Right lobe of liver (tissue), 6 donors: ENCODE results near the gene TBC1D1. TPM values are rescaled to one million over a fixed set of nuclear protein-coding genes. Genes with fewer than 3 reads are reported as not detected.
A peak's percentile ranks its signal among the peaks of the same experiment; 100 is the strongest.

Source experiments
- ATAC-seq, 4 donors: fragments of 200-7000 bp; cut with Tn5 transposase; one replicate each; pipeline ENCODE4 v1.9.1; 2020; ENCODE audit warnings: mild to moderate bottlenecking in 4 of 4, moderate library complexity in 4 of 4
- DNase-seq, 3 donors: peaks; one replicate each; pipeline ENCODE4 v3.0.0-alpha.2; 2020
- H3K27ac ChIP-seq, 3 donors: fragments of 200-600 bp; one replicate each; pipeline ENCODE4 v1.8.0; 2022
- H3K27me3 ChIP-seq, 2 donors: fragments of 200-600 bp; one replicate each; pipeline ENCODE4 v1.8.0; 2022
- H3K36me3 ChIP-seq, 4 donors: fragments of 200-600 bp; sonication (generic) in 1 of 4; one replicate each; pipeline versions ENCODE4 v1.5.1 to v1.8.0; 2017 to 2022; ENCODE audit warnings: control low read depth in 1 of 4
- H3K4me1 ChIP-seq, 4 donors: fragments of 200-600 bp; sonication (generic) in 1 of 4; one replicate each; pipeline versions ENCODE4 v1.5.1 to v1.8.0; 2017 to 2022; ENCODE audit warnings: control low read depth in 1 of 4
- H3K4me3 ChIP-seq, 3 donors: fragments of 200-600 bp; one replicate each; pipeline ENCODE4 v1.8.0; 2022
- H3K9me3 ChIP-seq, 4 donors: fragments of 200-600 bp; sonication (generic) in 1 of 4; one replicate each; pipeline versions ENCODE4 v1.5.1 to v1.8.0; 2017 to 2022; ENCODE audit warnings: control low read depth in 1 of 4
- CTCF ChIP-seq, 4 donors: fragments of 200-600 bp in 3 of 4; fragments of 450-650 bp in 1 of 4; IDR thresholded peaks; one replicate each; pipeline versions ENCODE4 v1.5.1 to v1.8.0; 2016 to 2022; ENCODE audit warnings: antibody characterized with exemption in 4 of 4, mild to moderate bottlenecking in 2 of 4
- POLR2A ChIP-seq: fragments of 450-650 bp; IDR thresholded peaks from one replicate; pipeline ENCODE4 v1.6.1; 2017; ENCODE audit warnings: antibody characterized with exemption, mild to moderate bottlenecking
- WGBS: methylation state at CpG from one replicate; pipeline ENCODE4 v1.1.6; 2018; ENCODE audit warnings: low coverage, low lambda C conversion rate; ENCODE audit not compliant: insufficient coverage; ENCODE audit errors: missing lambda C conversion rate; 5-methylcytosine and 5-hydroxymethylcytosine counted together
- intact Hi-C, 2 donors: fragments of 100-400 bp; cut with DNase I; formaldehyde crosslinking; loops; one replicate each; pipeline versions ENCODE4 v1.11.2 to v1.14.1; 2022
- total RNA-seq, 6 experiments: library from RNA; depleted of rRNA in 2 of 6; stranded (reverse); fragments of >200 nt in 2 of 6; fragmentation: NEBNext Ultra II Directional in 3 of 6; extraction: Animal tissue kit (Norgen Biotek cat#: 25700) in 3 of 6; gene quantifications; one replicate each; pipeline versions ENCODE4 v1.1.0 to v1.2.4, GENCODE V29; 2016 to 2023
- donor health status: DM: no; HTN: yes; CAD: no.
- donor health status: DM: no; HTN: no; CAD: no.
- donor health status: DM: no; HTN: no; CAD: no.
- donor health status: DM: no; HTN: yes; CAD: no.
- donor health status: DM: no; HTN: yes; CAD: no.

TBC1D1 gene
- total RNA-seq, 6 experiments from 2014 or later: 21.2 to 67.5 (median 35.8) TPM

GRCh38 chr4:37999965-38000364 is 109.1 kb downstream of the TBC1D1 start:
- no peaks in the 10 kb centered on the region for H3K36me3 ChIP-seq
- no peak for ATAC-seq
- no peaks in the 10 kb centered on the region for H3K4me1 ChIP-seq
- TF ChIP-seq CTCF (IDR thresholded peaks at IDR 0.05) (no peak), POLR2A (no peak)
- intact Hi-C loops: no loop called here
- H3K27me3 ChIP-seq: no peaks in the 10 kb centered on the region
- no peak for DNase-seq
- no peak overlapping the region for H3K4me3 ChIP-seq
- WGBS: 96% methylated on average over 3 of the region's 3 CpGs
- H3K27ac ChIP-seq: no peak overlapping the region
- H3K9me3 ChIP-seq: no peaks in the 10 kb centered on the region

- H3K4me1 ChIP-seq: no peaks in the 10 kb centered on the region
- H3K9me3 ChIP-seq: no peaks in the 10 kb centered on the region
- H3K4me3 ChIP-seq: no peak overlapping the region
- DNase-seq (no peak), ATAC-seq (no peak)
- WGBS: 100% methylated on average over 3 of the region's 3 CpGs
- TF ChIP-seq POLR2A (no peak), CTCF (IDR thresholded peaks at IDR 0.05) (no peak)
- intact Hi-C loops: no loop called here
- H3K27me3 ChIP-seq: no peaks in the 10 kb centered on the region
- no peak overlapping the region for H3K27ac ChIP-seq
- no peaks in the 10 kb centered on the region for H3K36me3 ChIP-seq
These were observed 111.0 kb downstream of the TBC1D1 start for GRCh38 chr4:38001927-38002326.

GRCh38 chr4:38002451-38003071 is 111.7 kb downstream of the TBC1D1 start:
- no peak for TF ChIP-seq POLR2A
- TF ChIP-seq CTCF (IDR thresholded peaks at IDR 0.05): no peak
- Histone ChIP-seq H3K27ac (no peak overlapping the region), H3K4me1 (no peaks in the 10 kb centered on the region), H3K36me3 (no peaks in the 10 kb centered on the region), H3K27me3 (no peaks in the 10 kb centered on the region), H3K9me3 (no peaks in the 10 kb centered on the region), H3K4me3 (no peak overlapping the region)
- DNase-seq: no peak
- ATAC-seq: no peak
- intact Hi-C loops: no loop called here
- WGBS: 94% methylated on average over 3 of the region's 3 CpGs

- peak in 1 of 4 donors; percentile 16 for ATAC-seq
- TF ChIP-seq CTCF (IDR thresholded peaks at IDR 0.05) (no peak), POLR2A (no peak)
- no peak overlapping the region for H3K4me3 ChIP-seq
- H3K27me3 ChIP-seq: no peaks in the 10 kb centered on the region
- intact Hi-C loops: no loop called here
- H3K4me1 ChIP-seq: no peaks in the 10 kb centered on the region
- no peak overlapping the region for H3K27ac ChIP-seq
- no peak for DNase-seq
- no peaks in the 10 kb centered on the region for H3K36me3 ChIP-seq
- no peaks in the 10 kb centered on the region for H3K9me3 ChIP-seq
- WGBS: 78% methylated on average over 3 of the region's 3 CpGs
These were observed 112.2 kb downstream of the TBC1D1 start for GRCh38 chr4:38003102-38003501.

- H3K27me3 ChIP-seq: no peaks in the 10 kb centered on the region
- no peak overlapping the region for H3K4me3 ChIP-seq
- H3K36me3 ChIP-seq: no peaks in the 10 kb centered on the region
- no peak for ATAC-seq
- H3K4me1 ChIP-seq: no peaks in the 10 kb centered on the region
- WGBS: 100% methylated on average over 1 of the region's 1 CpG
- no peak overlapping the region for H3K27ac ChIP-seq
- no peaks in the 10 kb centered on the region for H3K9me3 ChIP-seq
- TF ChIP-seq CTCF (IDR thresholded peaks at IDR 0.05): no peak
- no peak for TF ChIP-seq POLR2A
- intact Hi-C loops: no loop called here
- DNase-seq: no peak
These were observed 112.7 kb downstream of the TBC1D1 start for GRCh38 chr4:38003628-38004027.
